AG04449 (cell line): ENCODE measurements around the gene XIRP2.

Experiments
- CTCF ChIA-PET: fragments of 350-600 bp; formaldehyde crosslinking; extraction: SDS; loops from one replicate; lab custom pipeline; 2021; ENCODE audit warnings: antibody characterized with exemption; lab: Yijun Ruan, JAX
- POLR2A ChIA-PET: fragments of 400-600, 350-600 bp; formaldehyde crosslinking; extraction: SDS; loops from one replicate; lab custom pipeline; 2020; ENCODE audit warnings: antibody characterized with exemption, inconsistent platforms; lab: Yijun Ruan, JAX
- DNase-seq: peaks from one replicate; pipeline ENCODE4 v3.0.0-alpha.2; 2010; ENCODE audit warnings: low read depth, low spot score
- H3K4me3 ChIP-seq: 2 replicates; pipeline ENCODE4 v1.5.1; 2011; ENCODE audit warnings: low read depth, mild to moderate bottlenecking, control low read depth, low read length
- CTCF ChIP-seq: IDR thresholded peaks from one replicate; pipeline ENCODE4 v1.5.1; 2011; ENCODE audit warnings: mild to moderate bottlenecking, moderate library complexity, low read length, control low read depth, inconsistent platforms; ENCODE audit not compliant: insufficient read depth; ENCODE audit errors: missing control alignments

Gene XIRP2

GRCh38 chr2:167298017-167298416 is 409.7 kb downstream of the XIRP2 start:
- ChIA-PET POLR2A (no interaction called here), CTCF (no interaction called here)
- no peak overlapping the region for H3K4me3 ChIP-seq
- TF ChIP-seq CTCF: no peak
- DNase-seq: no peak
